ENCODE measurements around the gene OTOG.

- TF ChIP-seq, protein P1, sequence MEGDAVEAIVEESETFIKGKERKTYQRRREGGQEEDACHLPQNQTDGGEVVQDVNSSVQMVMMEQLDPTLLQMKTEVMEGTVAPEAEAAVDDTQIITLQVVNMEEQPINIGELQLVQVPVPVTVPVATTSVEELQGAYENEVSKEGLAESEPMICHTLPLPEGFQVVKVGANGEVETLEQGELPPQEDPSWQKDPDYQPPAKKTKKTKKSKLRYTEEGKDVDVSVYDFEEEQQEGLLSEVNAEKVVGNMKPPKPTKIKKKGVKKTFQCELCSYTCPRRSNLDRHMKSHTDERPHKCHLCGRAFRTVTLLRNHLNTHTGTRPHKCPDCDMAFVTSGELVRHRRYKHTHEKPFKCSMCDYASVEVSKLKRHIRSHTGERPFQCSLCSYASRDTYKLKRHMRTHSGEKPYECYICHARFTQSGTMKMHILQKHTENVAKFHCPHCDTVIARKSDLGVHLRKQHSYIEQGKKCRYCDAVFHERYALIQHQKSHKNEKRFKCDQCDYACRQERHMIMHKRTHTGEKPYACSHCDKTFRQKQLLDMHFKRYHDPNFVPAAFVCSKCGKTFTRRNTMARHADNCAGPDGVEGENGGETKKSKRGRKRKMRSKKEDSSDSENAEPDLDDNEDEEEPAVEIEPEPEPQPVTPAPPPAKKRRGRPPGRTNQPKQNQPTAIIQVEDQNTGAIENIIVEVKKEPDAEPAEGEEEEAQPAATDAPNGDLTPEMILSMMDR (conservative IDR thresholded peaks at IDR 0.05 in 1 of 2, IDR thresholded peaks at IDR 0.05 in 1 of 2; ENCODE audit: extremely low read depth in 1 of 2, insufficient read depth in 1 of 2, low read depth in 1 of 2, low read length in 2 of 2), result no peak
- TF ChIP-seq EZH2 (IDR thresholded peaks at IDR 0.05; ENCODE audit: borderline replicate concordance, low read length), result no peak
These were observed 33.2 kb upstream of the OTOG start for GRCh38 chr11:17513853-17514252.
